HEK293T (cell line): ENCODE measurements around the gene NSFL1C.

Experiments
- BHLHE40 ChIP-seq: fragments of 450-650 bp; IDR thresholded peaks from 2 replicates; pipeline ENCODE4 v1.6.1; 2016; ENCODE audit warnings: mild to moderate bottlenecking, moderate library complexity, borderline replicate concordance
- CTBP1 ChIP-seq: fragments of 450-650 bp; IDR thresholded peaks from 2 replicates; pipeline ENCODE4 v1.6.1; 2016; ENCODE audit warnings: borderline replicate concordance
- ELF4 ChIP-seq: fragments of 450-650 bp; IDR thresholded peaks from 2 replicates; pipeline ENCODE4 v1.6.1; 2017; ENCODE audit warnings: antibody characterized with exemption
- FOXK2 ChIP-seq: fragments of 450-650 bp; IDR thresholded peaks from 2 replicates; pipeline ENCODE4 v1.6.1; 2016; ENCODE audit warnings: mild to moderate bottlenecking
- FOXM1 ChIP-seq: fragments of 450-650 bp; IDR thresholded peaks from 2 replicates; pipeline ENCODE4 v1.6.1; 2017; ENCODE audit warnings: mild to moderate bottlenecking, borderline replicate concordance
- HDGF ChIP-seq: fragments of 450-650 bp; IDR thresholded peaks from 2 replicates; pipeline ENCODE4 v1.6.1; 2017; ENCODE audit warnings: antibody characterized with exemption, borderline replicate concordance
- L3MBTL2 ChIP-seq: fragments of 450-650 bp; conservative IDR thresholded peaks from 2 replicates; pipeline ENCODE4 v1.6.1; 2016; ENCODE audit warnings: mild to moderate bottlenecking
- LEF1 ChIP-seq: fragments of 450-650 bp; IDR thresholded peaks from 2 replicates; pipeline ENCODE4 v1.6.1; 2017; ENCODE audit warnings: mild to moderate bottlenecking, borderline replicate concordance
- NFRKB ChIP-seq: fragments of 450-650 bp; IDR thresholded peaks from 2 replicates; pipeline ENCODE4 v1.6.1; 2016; ENCODE audit warnings: mild to moderate bottlenecking, moderate library complexity
- SP1 ChIP-seq: fragments of 450-650 bp; IDR thresholded peaks from 2 replicates; pipeline ENCODE4 v1.6.1; 2017
- SUZ12 ChIP-seq: fragments of 450-650 bp; IDR thresholded peaks from 2 replicates; pipeline ENCODE4 v1.6.1; 2016; ENCODE audit warnings: mild to moderate bottlenecking
- TARDBP ChIP-seq: fragments of 450-650 bp; IDR thresholded peaks from 2 replicates; pipeline ENCODE4 v1.6.1; 2016
- ZNF384 ChIP-seq: fragments of 450-650 bp; IDR thresholded peaks from 2 replicates; pipeline ENCODE4 v1.6.1; 2016
- TF ChIP-seq, protein P1 (sequence below): fragments of 450-650 bp; IDR thresholded peaks from 2 replicates; pipeline ENCODE4 v1.6.1; 2016

DNA sequence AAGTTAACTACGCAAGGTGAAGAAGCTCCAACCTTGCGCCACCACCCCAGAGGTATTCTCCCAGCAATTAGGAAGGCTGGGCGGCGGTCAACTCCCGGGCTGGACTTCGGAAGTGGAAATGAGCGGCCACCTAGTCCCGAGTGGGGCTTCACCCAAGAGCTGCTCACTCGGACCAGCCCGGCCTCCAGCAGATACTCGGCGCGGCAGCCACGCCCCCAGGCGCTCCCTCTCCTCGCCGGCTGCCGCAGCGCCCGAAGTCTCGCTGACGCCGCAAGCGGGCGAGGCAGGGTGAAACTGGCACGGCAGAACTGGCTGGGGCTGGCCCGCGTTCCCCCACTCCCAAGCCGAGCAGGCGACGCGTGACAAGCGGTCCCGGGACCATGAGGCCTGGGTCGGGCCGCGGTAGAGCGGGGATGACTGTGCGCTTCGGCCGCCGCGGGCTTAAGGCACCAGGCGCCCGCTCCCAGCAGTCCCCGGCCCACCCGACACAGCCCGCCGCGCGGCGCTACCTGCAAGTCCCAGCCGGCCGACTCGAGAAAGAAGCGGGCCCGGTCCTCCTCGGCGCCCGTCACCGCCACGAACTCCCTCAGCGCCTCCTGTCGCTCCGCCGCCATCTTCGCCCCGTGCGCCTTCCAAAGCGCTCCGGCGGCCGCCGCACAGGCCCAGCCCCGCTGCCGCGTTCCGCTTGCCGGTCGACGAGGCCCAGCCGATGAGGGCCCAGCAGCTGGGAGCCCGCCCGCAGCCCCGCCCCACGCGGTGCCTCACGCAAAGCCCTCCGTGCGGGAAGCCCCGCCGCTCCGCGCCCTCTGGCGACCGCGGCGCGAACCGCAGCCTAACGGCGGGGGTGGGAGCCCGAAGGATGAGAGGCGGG lies at the start of gene NSFL1C:
- TF ChIP-seq LEF1 (peak; percentile 75; the same call in 1 of the 2 replicates), BHLHE40 (no peak), TARDBP (no peak), SP1 (no peak), CTBP1 (no peak), FOXM1 (peak; percentile 44; the same call in 1 of the 2 replicates), ELF4 (no peak), FOXK2 (no peak), NFRKB (peak; percentile 35; the same call in 1 of the 2 replicates), HDGF (no peak), SUZ12 (no peak), ZNF384 (no peak), L3MBTL2 (no peak)
- TF ChIP-seq, protein P1, sequence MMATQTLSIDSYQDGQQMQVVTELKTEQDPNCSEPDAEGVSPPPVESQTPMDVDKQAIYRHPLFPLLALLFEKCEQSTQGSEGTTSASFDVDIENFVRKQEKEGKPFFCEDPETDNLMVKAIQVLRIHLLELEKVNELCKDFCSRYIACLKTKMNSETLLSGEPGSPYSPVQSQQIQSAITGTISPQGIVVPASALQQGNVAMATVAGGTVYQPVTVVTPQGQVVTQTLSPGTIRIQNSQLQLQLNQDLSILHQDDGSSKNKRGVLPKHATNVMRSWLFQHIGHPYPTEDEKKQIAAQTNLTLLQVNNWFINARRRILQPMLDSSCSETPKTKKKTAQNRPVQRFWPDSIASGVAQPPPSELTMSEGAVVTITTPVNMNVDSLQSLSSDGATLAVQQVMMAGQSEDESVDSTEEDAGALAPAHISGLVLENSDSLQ = no peak
